Heart right ventricle (tissue), 16 donors: ENCODE data around the gene SMAD3. TPM values are rescaled to one million over a fixed set of nuclear protein-coding genes. Genes with fewer than 3 reads are reported as not detected.

Experiments
- ATAC-seq, 8 donors: fragments of 200-7000 bp; cut with Tn5 transposase; one replicate each; pipeline ENCODE4 v1.9.1; 2020; ENCODE audit warnings: mild to moderate bottlenecking in 8 of 8, moderate library complexity in 8 of 8, moderate number of reproducible peaks in 1 of 8
- DNase-seq, 2 donors: peaks; one replicate each; pipeline ENCODE4 v3.0.0-alpha.2; 2020
- H3K27ac ChIP-seq, 10 donors: fragments of 200-600 bp; sonication (generic) in 2 of 10; one replicate each; pipeline versions ENCODE4 v1.5.0 to v1.8.0; 2020 to 2022; ENCODE audit warnings: mild to moderate bottlenecking in 3 of 10
- H3K27me3 ChIP-seq, 7 donors: fragments of 200-600 bp; one replicate each; pipeline ENCODE4 v1.8.0; 2021 to 2022; ENCODE audit warnings: mild to moderate bottlenecking in 2 of 7
- H3K36me3 ChIP-seq, 9 donors: fragments of 200-600 bp; sonication (generic) in 1 of 9; one replicate each; pipeline versions ENCODE4 v1.5.0 to v1.8.0; 2020 to 2022; ENCODE audit warnings: mild to moderate bottlenecking in 2 of 9
- H3K4me1 ChIP-seq, 9 donors: fragments of 200-600 bp; sonication (generic) in 1 of 9; one replicate each; pipeline versions ENCODE4 v1.5.0 to v1.8.0; 2020 to 2022; ENCODE audit warnings: mild to moderate bottlenecking in 4 of 9
- H3K4me3 ChIP-seq, 10 donors: fragments of 200-600 bp; sonication (generic) in 2 of 10; one replicate each; pipeline versions ENCODE4 v1.5.0 to v1.8.0; 2020 to 2022; ENCODE audit warnings: mild to moderate bottlenecking in 7 of 10, moderate library complexity in 2 of 10
- H3K9me3 ChIP-seq, 11 donors: fragments of 200-600 bp in 10 of 11; sonication (generic) in 2 of 11; one replicate each; pipeline versions ENCODE4 v1.5.0 to v1.8.0; 2013 to 2022; ENCODE audit warnings: mild to moderate bottlenecking in 2 of 11, control low read depth in 1 of 11, moderate library complexity in 1 of 11
- CTCF ChIP-seq, 9 donors: fragments of 200-600 bp; sonication (generic) in 2 of 9; IDR thresholded peaks; one replicate each; pipeline versions ENCODE4 v1.5.0 to v1.8.0; 2021 to 2022; ENCODE audit warnings: antibody characterized with exemption in 9 of 9, mild to moderate bottlenecking in 5 of 9, moderate library complexity in 1 of 9
- WGBS, 2 donors: extraction: QIAGEN DNeasy Blood & Tissue Kit; methylation state at CpG; one replicate each; pipeline ENCODE4 v1.1.7; 2013; ENCODE audit warnings: inconsistent platforms in 1 of 2; 5-methylcytosine and 5-hydroxymethylcytosine counted together
- intact Hi-C, 10 donors: fragments of 100-400 bp; cut with DNase I; formaldehyde crosslinking; loops; one replicate each; pipeline versions ENCODE4 v1.11.1 to v1.14.2; 2022
- polyA plus RNA-seq, 2 donors: library from polyadenylated mRNA; stranded (reverse); fragments of 200-250 nt; gene quantifications; one replicate each; pipeline ENCODE4 v1.2.3, GENCODE V29; 2013
- total RNA-seq, 10 donors: library from RNA; stranded (reverse); fragmentation: NEBNext Ultra II Directional in 3 of 10; extraction: Animal tissue kit (Norgen Biotek cat#: 25700) in 3 of 10; gene quantifications; one replicate each; pipeline versions ENCODE4 v1.2.1 to v1.2.4, GENCODE V29; 2021 to 2023
- donor health status: Arrhythmogenic right ventricular cardiomyopathy.
- donor health status: ischemic (EF 13 %, LVEDD 7.1; RV severe dilation, severe dysfunction).
- donor health status: healthy with polysubstance abuse.
- donor health status: DM: no; HTN: yes; CAD: no.
- donor health status: DM: no; HTN: no; CAD: no.
- donor health status: ischemic (EF 25% LVEDD 6.9; RV normal size, moderate dysfunction).
- donor health status: ischemic (EF 25% LVEDD 5.7; RV mildly dilated, moderate dysfunction).
- donor health status: healthy.
- donor health status: DM: yes; HTN: yes; CAD: no.
- donor health status: Ischemic cardiomyopathy.
- donor health status: ischemic (EF 35%, LVEDD 5.7; RV mildly dilated, moderate dysfunction).
- donor health status: nonischemic (EF 11% LVEDD 7.7; RV severe dilation, severe dysfunction).
- donor health status: DM: yes; HTN: yes; CAD: no.
- donor health status: PGD.
- donor health status: ischemic (EF 29% LVEDD 5.4; RV normal size, mild dysfunction).
- donor health status: nonischemic (EF 23%, LVEDD 6.1; RV moderate dilation, normal function).

The SMAD3 gene
- total and polyA plus RNA-seq, 12 donors, result 6.2 to 44.8 (median 15.5) TPM

GRCh38 chr15:67184208-67184925 is 119.0 kb downstream of the SMAD3 start:
- no peak for DNase-seq
- 71 to 83% methylated on average over 18 of the region's 18 CpGs for WGBS, 2 donors
- no peak overlapping the region for H3K4me3 ChIP-seq
- ATAC-seq, result no peak
- peaks cover 0 to 88% (median 7%) of the 10 kb centered on the region in 9 donors for H3K36me3 ChIP-seq
- H3K9me3 ChIP-seq, result no peaks in the 10 kb centered on the region
- peaks cover 31 to 60% (median 45%) of the 10 kb centered on the region in 9 donors for H3K4me1 ChIP-seq
- H3K27me3 ChIP-seq, result no peaks in the 10 kb centered on the region
- TF ChIP-seq CTCF (IDR thresholded peaks at IDR 0.05), result no peak
- peak overlapping the region in 3 of 10 donors; percentile 21 to 95 (median 23) for H3K27ac ChIP-seq
- intact Hi-C loops, result loop anchor here in 3 of 10 donors (10.0 kb wide), 2 partner anchors 80 to 240 kb away; no protein-coding TSS in a partner anchor

GRCh38 chr15:67185051-67185450 is 119.6 kb downstream of the SMAD3 start:
- TF ChIP-seq CTCF (IDR thresholded peaks at IDR 0.05), result no peak
- ATAC-seq (no peak), DNase-seq (no peak)
- H3K4me1 ChIP-seq, result peaks cover 33 to 61% (median 52%) of the 10 kb centered on the region in 9 donors
- H3K4me3 ChIP-seq, result no peak overlapping the region
- no peaks in the 10 kb centered on the region for H3K27me3 ChIP-seq
- H3K36me3 ChIP-seq, result peaks cover 0 to 88% (median 7%) of the 10 kb centered on the region in 9 donors
- H3K9me3 ChIP-seq, result no peaks in the 10 kb centered on the region
- WGBS, 2 donors, result 76 to 82% methylated on average over 6 of the region's 6 CpGs
- intact Hi-C loops, result loop anchor here in 6 of 10 donors (5.0 to 10.0 kb wide), 5 partner anchors 63 to 303 kb away; partner anchors contain the start of gene SMAD3 (in 6 of the 6)
- H3K27ac ChIP-seq, result peak overlapping the region in 9 of 10 donors; percentile 79 to 95 (median 87)

GRCh38 chr15:67185621-67186225 is 120.3 kb downstream of the SMAD3 start:
- Histone ChIP-seq H3K4me3 (no peak overlapping the region), H3K4me1 (peaks cover 35 to 66% (median 58%) of the 10 kb centered on the region in 9 donors), H3K27me3 (no peaks in the 10 kb centered on the region), H3K36me3 (peaks cover 0 to 88% (median 7%) of the 10 kb centered on the region in 9 donors), H3K27ac (peak overlapping the region; percentile 79 to 95 (median 86)), H3K9me3 (no peaks in the 10 kb centered on the region)
- intact Hi-C loops, result loop anchor here in 6 of 10 donors (1.0 to 10.0 kb wide), 6 partner anchors 63 to 303 kb away; partner anchors contain the start of gene SMAD3 (in 6 of the 6)
- ATAC-seq, result peak in 1 of 8 donors; percentile 0
- 58 to 60% methylated on average over 9 of the region's 9 CpGs for WGBS, 2 donors
- no peak for TF ChIP-seq CTCF (IDR thresholded peaks at IDR 0.05)
- DNase-seq, result no peak

- ATAC-seq (peak; percentile 39 to 68 (median 56)), DNase-seq (peak; percentile 79 to 83)
- H3K4me3 ChIP-seq, result no peak overlapping the region
- H3K9me3 ChIP-seq, result no peaks in the 10 kb centered on the region
- no peak for TF ChIP-seq CTCF (IDR thresholded peaks at IDR 0.05)
- peaks cover 35 to 66% (median 58%) of the 10 kb centered on the region in 9 donors for H3K4me1 ChIP-seq
- no peaks in the 10 kb centered on the region for H3K27me3 ChIP-seq
- 10 to 12% methylated on average over 6 of the region's 6 CpGs for WGBS, 2 donors
- H3K36me3 ChIP-seq, result peaks cover 0 to 88% (median 7%) of the 10 kb centered on the region in 9 donors
- H3K27ac ChIP-seq, result peak overlapping the region; percentile 79 to 95 (median 86)
- intact Hi-C loops, result loop anchor here in 6 of 10 donors (1.0 to 10.0 kb wide), 6 partner anchors 64 to 304 kb away; partner anchors contain the start of gene SMAD3 (in 6 of the 6)
Measured at GRCh38 chr15:67186226-67186649, 120.8 kb downstream of the SMAD3 start.
